Mesendoderm (in vitro differentiated cells): ENCODE results near the gene TMEM134.

Source experiments
- DNase-seq: peaks from one replicate; pipeline ENCODE4 v3.0.0; 2013
- H2AK5ac ChIP-seq: 2 replicates; pipeline ENCODE4 v1.6.1; 2013; ENCODE audit warnings: low read length, inconsistent platforms
- H2BK120ac ChIP-seq: 2 replicates; pipeline ENCODE4 v1.6.1; 2013; ENCODE audit warnings: low read depth, mild to moderate bottlenecking, low read length, moderate library complexity, mixed read lengths
- H2BK15ac ChIP-seq: replicated peaks from 2 replicates; pipeline ENCODE4 v1.6.1; 2013; ENCODE audit warnings: low read depth, mild to moderate bottlenecking, moderate library complexity
- H2BK5ac ChIP-seq: 2 replicates; pipeline ENCODE4 v1.6.1; 2013; ENCODE audit warnings: low read length, inconsistent platforms
- H3K18ac ChIP-seq: 2 replicates; pipeline ENCODE4 v1.6.1; 2013; ENCODE audit warnings: mild to moderate bottlenecking, low read length, mixed read lengths
- H3K23ac ChIP-seq: one replicate; pipeline ENCODE4 v1.6.1; 2013; ENCODE audit warnings: low read length
- H3K27ac ChIP-seq: 2 replicates; pipeline ENCODE4 v1.5.1; 2013; ENCODE audit warnings: low read depth, mild to moderate bottlenecking, inconsistent platforms, low read length, moderate library complexity
- H3K27me3 ChIP-seq: 2 replicates; pipeline ENCODE4 v1.6.1; 2013; ENCODE audit warnings: low read length, control low read depth, mild to moderate bottlenecking, inconsistent platforms; ENCODE audit not compliant: insufficient read depth, poor library complexity
- H3K36me3 ChIP-seq: 2 replicates; pipeline ENCODE4 v1.6.1; 2013; ENCODE audit warnings: low read length, inconsistent platforms; ENCODE audit not compliant: control insufficient read depth, insufficient read depth
- H3K4ac ChIP-seq: one replicate; pipeline ENCODE4 v1.6.1; 2013; ENCODE audit warnings: low read depth, mild to moderate bottlenecking, low read length, moderate library complexity
- H3K4me1 ChIP-seq: 2 replicates; pipeline ENCODE4 v1.6.1; 2013; ENCODE audit warnings: low read depth, low read length, inconsistent platforms; ENCODE audit not compliant: control insufficient read depth
- H3K4me2 ChIP-seq: 2 replicates; pipeline ENCODE4 v1.6.1; 2013; ENCODE audit warnings: low read length
- H3K4me3 ChIP-seq: 2 replicates; pipeline ENCODE4 v1.5.1; 2013; ENCODE audit warnings: mild to moderate bottlenecking, low read length
- H3K56ac ChIP-seq: one replicate; pipeline ENCODE4 v1.6.1; 2013; ENCODE audit warnings: low read length
- H3K79me1 ChIP-seq: 2 replicates; pipeline ENCODE4 v1.6.1; 2013; ENCODE audit warnings: low read length, inconsistent platforms
- H3K79me2 ChIP-seq: 2 replicates; pipeline ENCODE4 v1.6.1; 2013; ENCODE audit warnings: mild to moderate bottlenecking, low read length; ENCODE audit not compliant: control insufficient read depth, insufficient read depth
- H3K9ac ChIP-seq: 2 replicates; pipeline ENCODE4 v1.6.1; 2013; ENCODE audit warnings: low read length, inconsistent platforms
- H4K5ac ChIP-seq: one replicate; pipeline ENCODE4 v1.6.1; 2013; ENCODE audit warnings: low read length
- H4K8ac ChIP-seq: one replicate; pipeline ENCODE4 v1.6.1; 2013; ENCODE audit warnings: low read depth, mild to moderate bottlenecking, control low read depth, low read length, moderate library complexity
- WGBS: extraction: QIAGEN DNeasy Blood & Tissue Kit; methylation state at CpG from one replicate; pipeline ENCODE4 v1.1.7; 2013; ENCODE audit warnings: low lambda C conversion rate, missing lambda C conversion rate; ENCODE audit not compliant: insufficient coverage; ENCODE audit errors: extremely low coverage; 5-methylcytosine and 5-hydroxymethylcytosine counted together

TMEM134 gene

DNA sequence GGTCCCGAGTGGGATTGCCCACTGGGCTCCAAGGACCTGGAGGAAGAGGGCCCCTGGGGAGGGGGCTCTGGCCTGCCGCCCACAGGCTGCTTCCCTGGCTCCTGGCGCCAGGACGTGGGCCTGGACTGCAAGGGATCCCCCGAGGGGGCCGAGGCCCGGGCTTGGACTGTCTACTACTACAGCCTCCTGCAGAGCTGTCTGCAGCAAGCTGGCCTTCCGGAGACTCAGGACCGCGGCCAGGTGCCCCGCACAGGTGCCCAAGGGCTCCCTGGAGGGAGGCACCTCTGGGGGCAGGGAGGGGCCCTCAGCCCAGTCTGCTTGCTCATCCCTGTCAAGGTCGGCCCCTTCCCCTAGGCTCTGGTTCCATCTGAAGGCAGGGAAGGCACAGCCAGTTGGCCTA lies 51.6 kb downstream of the TMEM134 start:
- Histone ChIP-seq H3K23ac (no peak overlapping the region), H3K27ac (no peak overlapping the region), H3K27me3 (no peaks in the 10 kb centered on the region), H3K4me3 (no peak overlapping the region), H2BK15ac (no peak overlapping the region), H3K4me1 (no peaks in the 10 kb centered on the region), H3K36me3 (no peaks in the 10 kb centered on the region), H4K8ac (no peak overlapping the region), H3K18ac (no peak overlapping the region), H4K5ac (no peak overlapping the region), H2BK5ac (no peak overlapping the region), H3K4me2 (no peak overlapping the region), H2AK5ac (no peak overlapping the region), H3K79me2 (no peaks in the 10 kb centered on the region), H3K9ac (no peak overlapping the region), H2BK120ac (no peak overlapping the region), H3K56ac (no peak overlapping the region), H3K4ac (no peak overlapping the region), H3K79me1 (no peaks in the 10 kb centered on the region)
- DNase-seq = no peak
- WGBS = no CpG with 5 or more reads among the region's 12 CpGs

DNA sequence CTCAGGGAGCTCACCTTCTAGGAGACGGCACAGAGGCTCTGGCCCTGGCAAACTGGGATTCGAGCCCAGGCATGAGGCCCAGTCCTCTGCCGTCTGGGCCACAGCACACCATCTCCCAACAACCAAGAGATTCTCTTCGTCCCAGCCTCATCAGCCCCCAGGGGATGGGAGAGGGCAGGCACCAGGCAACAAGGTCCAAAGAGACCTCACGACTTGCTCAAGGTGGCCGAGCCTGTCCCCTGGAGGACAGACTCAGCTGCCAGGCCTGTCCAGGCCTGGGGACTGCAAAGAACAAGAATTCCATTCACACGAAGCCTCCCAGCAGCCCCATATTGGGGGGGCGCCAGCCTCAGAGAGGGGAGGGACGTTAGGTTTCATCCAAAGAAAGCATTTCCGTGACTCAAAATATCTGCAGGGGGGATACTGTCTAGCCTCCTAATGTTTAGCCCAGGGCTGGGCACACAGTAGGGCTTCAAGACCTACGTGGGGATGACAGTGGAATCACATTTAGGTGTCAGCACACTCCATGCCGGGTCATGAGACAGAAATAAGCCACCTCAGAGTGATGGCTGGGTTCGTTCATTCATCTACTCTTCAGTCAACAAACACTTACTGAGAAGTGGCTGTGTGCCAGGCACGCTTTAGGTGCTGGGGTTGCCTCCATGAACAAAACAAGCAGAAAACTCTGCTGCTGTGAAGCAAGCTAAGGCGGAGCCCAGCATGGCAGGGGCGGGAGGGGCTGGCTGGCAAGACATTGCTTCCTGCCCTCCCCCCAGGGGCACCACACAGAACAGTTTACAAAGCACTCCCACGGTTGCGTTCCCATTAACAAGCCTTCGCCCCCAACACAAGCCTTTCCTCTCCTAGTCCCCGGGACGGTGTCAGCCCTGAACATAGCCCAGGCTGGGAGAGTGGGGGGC lies 52.4 kb downstream of the TMEM134 start:
- Histone ChIP-seq H3K27ac (no peak overlapping the region), H3K4me2 (no peak overlapping the region), H2BK5ac (no peak overlapping the region), H3K27me3 (no peaks in the 10 kb centered on the region), H3K4ac (no peak overlapping the region), H3K56ac (no peak overlapping the region), H3K36me3 (no peaks in the 10 kb centered on the region), H3K79me1 (no peaks in the 10 kb centered on the region), H3K4me1 (no peaks in the 10 kb centered on the region), H3K18ac (no peak overlapping the region), H4K8ac (no peak overlapping the region), H3K4me3 (no peak overlapping the region), H3K9ac (no peak overlapping the region), H2AK5ac (no peak overlapping the region), H4K5ac (no peak overlapping the region), H3K23ac (no peak overlapping the region), H3K79me2 (no peaks in the 10 kb centered on the region), H2BK120ac (no peak overlapping the region), H2BK15ac (no peak overlapping the region)
- DNase-seq = peak; percentile 28
- no CpG with 5 or more reads among the region's 21 CpGs for WGBS

DNA sequence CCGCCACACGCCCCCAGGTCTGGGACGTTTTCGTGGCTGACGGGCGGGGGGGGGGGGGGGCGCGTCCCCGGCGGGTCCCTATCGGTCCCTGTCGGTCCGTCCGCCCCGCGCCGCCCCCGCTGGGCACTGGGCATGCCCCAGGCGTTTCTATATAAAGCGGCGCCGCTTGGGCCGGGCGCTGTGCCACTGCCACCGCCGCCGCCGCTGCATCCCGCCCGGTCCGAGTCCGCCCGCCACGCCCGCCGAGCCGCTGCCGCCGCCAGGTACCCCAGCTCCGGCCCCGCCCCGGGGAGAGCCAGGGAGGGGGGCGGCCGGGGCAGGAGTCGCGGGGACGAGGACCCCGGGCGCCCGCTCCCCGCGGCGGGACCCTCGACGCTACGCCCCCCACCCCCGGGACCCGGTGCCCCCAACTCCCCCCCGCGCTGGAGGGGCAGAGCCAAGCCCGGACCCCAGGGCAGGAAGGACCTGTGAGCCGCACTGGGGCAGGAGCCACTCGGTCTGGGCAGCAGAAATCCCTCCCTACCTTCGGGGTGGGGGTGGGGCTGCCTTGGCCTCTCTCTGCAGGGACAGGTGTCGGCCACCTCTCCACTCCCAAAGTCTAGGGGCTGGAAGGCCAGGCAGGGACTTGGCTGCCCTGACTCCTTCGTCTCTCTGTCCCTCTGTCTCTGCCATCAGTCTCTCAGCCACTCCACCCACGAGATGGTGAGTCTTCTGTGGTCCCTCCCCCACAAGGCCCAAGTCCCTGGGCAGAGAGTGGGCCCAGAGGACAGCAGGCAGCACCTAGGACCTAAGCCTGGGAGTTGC lies 53.3 kb downstream of the TMEM134 start, which contains the start of gene CARNS1:
CARNS1 (plus strand) TSS at position 178 of the 804 bp plus-strand sequence; CDS start at position 700, 522 bp downstream.
- H4K8ac ChIP-seq = no peak within 1 kb of the TSS
- H3K4ac ChIP-seq = no peak within 1 kb of the TSS
- WGBS = no CpG with 5 or more reads among the region's 67 CpGs
- H2BK5ac ChIP-seq = no peak within 1 kb of the TSS
- no peak within 1 kb of the TSS for H4K5ac ChIP-seq
- no peak within 1 kb of the TSS for H2BK120ac ChIP-seq
- peak within 1 kb of the TSS; percentile 28 for H3K4me2 ChIP-seq
- no peak within 1 kb of the TSS for H3K27ac ChIP-seq
- no peaks in the 10 kb centered on the region for H3K79me1 ChIP-seq
- peak within 1 kb of the TSS; percentile 52 for H3K18ac ChIP-seq
- no peak within 1 kb of the TSS for H2BK15ac ChIP-seq
- H3K56ac ChIP-seq = peak within 1 kb of the TSS; percentile 45
- no peaks in the 10 kb centered on the region for H3K79me2 ChIP-seq
- no peaks in the 10 kb centered on the region for H3K4me1 ChIP-seq
- peak within 1 kb of the TSS; percentile 32 for H3K9ac ChIP-seq
- no peaks in the 10 kb centered on the region for H3K27me3 ChIP-seq
- H2AK5ac ChIP-seq = no peak within 1 kb of the TSS
- H3K4me3 ChIP-seq = no peak within 1 kb of the TSS
- H3K36me3 ChIP-seq = no peaks in the 10 kb centered on the region
- H3K23ac ChIP-seq = no peak within 1 kb of the TSS
- DNase-seq = peak; percentile 45

DNA sequence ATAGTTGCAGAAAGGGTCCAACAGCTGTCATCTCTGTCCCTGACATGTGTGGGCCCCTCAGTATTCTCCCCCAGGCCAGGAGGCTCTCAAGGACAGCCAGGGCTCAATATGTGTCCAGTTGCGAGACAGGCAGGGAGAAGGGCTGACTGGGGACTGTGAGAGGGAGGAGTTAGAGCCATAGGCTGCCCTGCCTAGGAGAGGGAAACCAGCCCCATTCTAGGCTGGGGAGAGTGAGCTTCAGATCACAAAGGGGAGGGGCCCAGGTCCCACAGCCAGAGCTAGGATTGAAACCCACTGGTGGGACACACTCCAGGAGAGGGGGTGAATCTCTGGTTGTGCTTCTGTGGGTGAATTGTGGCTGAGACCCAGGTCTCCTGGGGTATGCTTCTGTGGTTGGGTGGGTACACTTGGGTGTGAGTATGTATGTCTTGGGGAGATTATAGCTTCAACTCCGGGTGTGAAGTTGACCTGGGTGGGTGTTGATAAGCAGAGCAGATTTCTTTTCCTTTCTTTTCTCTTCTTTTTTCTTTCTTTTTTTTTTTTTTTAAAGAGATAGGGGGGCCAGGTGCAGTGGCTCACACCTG lies 55.7 kb downstream of the TMEM134 start:
- H3K56ac ChIP-seq = no peak overlapping the region
- no peaks in the 10 kb centered on the region for H3K79me2 ChIP-seq
- no peak overlapping the region for H2BK15ac ChIP-seq
- DNase-seq = no peak
- H3K27ac ChIP-seq = no peak overlapping the region
- H3K4me2 ChIP-seq = no peak overlapping the region
- no peak overlapping the region for H4K5ac ChIP-seq
- H3K79me1 ChIP-seq = no peaks in the 10 kb centered on the region
- no peak overlapping the region for H3K23ac ChIP-seq
- no peak overlapping the region for H3K9ac ChIP-seq
- no CpG with 5 or more reads among the region's 2 CpGs for WGBS
- no peaks in the 10 kb centered on the region for H3K36me3 ChIP-seq
- H2BK5ac ChIP-seq = no peak overlapping the region
- H3K4me3 ChIP-seq = no peak overlapping the region
- H2BK120ac ChIP-seq = no peak overlapping the region
- H2AK5ac ChIP-seq = no peak overlapping the region
- H3K4ac ChIP-seq = no peak overlapping the region
- H3K18ac ChIP-seq = no peak overlapping the region
- no peaks in the 10 kb centered on the region for H3K27me3 ChIP-seq
- H3K4me1 ChIP-seq = no peaks in the 10 kb centered on the region
- H4K8ac ChIP-seq = no peak overlapping the region

DNA sequence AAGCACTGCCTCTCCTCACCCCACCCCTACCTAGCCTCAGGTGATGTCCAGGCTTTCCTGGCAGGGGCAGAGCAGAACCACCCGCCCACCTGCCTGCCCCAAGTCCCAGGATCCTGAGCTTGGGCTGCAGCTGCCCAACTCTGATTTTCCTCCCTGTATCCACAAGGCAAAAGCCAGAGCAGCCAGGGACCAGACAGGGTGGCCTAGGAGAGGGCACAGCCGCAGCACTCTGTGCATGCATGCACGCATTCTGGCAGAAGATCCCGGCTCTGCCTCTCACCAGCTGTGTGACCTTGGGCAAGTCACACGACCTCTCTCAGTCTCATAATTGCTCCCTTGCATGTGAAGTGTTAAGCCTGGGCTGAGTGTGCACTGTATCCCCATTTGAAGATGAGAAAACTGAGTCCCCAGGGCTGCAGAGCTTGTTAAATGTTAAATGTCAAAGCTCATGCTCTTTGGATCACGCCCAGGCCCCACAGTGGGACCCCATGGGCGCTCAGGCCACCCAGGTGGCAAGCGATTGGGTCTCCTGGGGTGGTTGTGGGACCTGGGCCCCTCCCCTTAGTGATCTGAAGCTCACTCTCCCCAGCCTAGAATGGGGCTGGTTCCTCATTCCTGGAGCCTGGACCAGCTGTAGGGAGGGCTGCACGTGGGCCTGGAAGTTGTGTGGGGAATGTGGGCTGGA lies 56.4 kb downstream of the TMEM134 start:
- no peak overlapping the region for H3K27ac ChIP-seq
- no peak overlapping the region for H4K5ac ChIP-seq
- H3K27me3 ChIP-seq = no peaks in the 10 kb centered on the region
- no peak overlapping the region for H3K23ac ChIP-seq
- DNase-seq = no peak
- no peak overlapping the region for H2BK5ac ChIP-seq
- no CpG with 5 or more reads among the region's 9 CpGs for WGBS
- no peak overlapping the region for H3K9ac ChIP-seq
- no peaks in the 10 kb centered on the region for H3K4me1 ChIP-seq
- H3K4ac ChIP-seq = no peak overlapping the region
- H3K18ac ChIP-seq = no peak overlapping the region
- no peaks in the 10 kb centered on the region for H3K79me1 ChIP-seq
- no peak overlapping the region for H3K4me2 ChIP-seq
- no peak overlapping the region for H3K4me3 ChIP-seq
- H2BK120ac ChIP-seq = no peak overlapping the region
- no peaks in the 10 kb centered on the region for H3K36me3 ChIP-seq
- H3K79me2 ChIP-seq = no peaks in the 10 kb centered on the region
- no peak overlapping the region for H4K8ac ChIP-seq
- no peak overlapping the region for H3K56ac ChIP-seq
- H2AK5ac ChIP-seq = no peak overlapping the region
- no peak overlapping the region for H2BK15ac ChIP-seq
